ENCODE measurements around the gene HIP1. TPM values are rescaled to one million over a fixed set of nuclear protein-coding genes. Genes with fewer than 3 reads are reported as not detected.
A peak's percentile ranks its signal among the peaks of the same experiment; 100 is the strongest.
"Not testable (repeated sequence)": the region's sequence is repeated elsewhere in the genome, so short reads cannot be mapped to it uniquely, and the experiment has no call there.

The HIP1 gene
- total RNA-seq, 1 donor from 2014 or later: 22.0 TPM

- DNase-seq (ENCODE audit: low read depth): no peak
Observed at GRCh38 chr7:75644589-75644988, 94.2 kb downstream of the HIP1 start.

GRCh38 chr7:75642810-75643486 is 95.8 kb downstream of the HIP1 start:
- DNase-seq (ENCODE audit: low read depth): peak; percentile 60

GRCh38 chr7:75640201-75640600 is 98.5 kb downstream of the HIP1 start:
- DNase-seq (ENCODE audit: low read depth): no peak

GRCh38 chr7:75639886-75640190 is 98.9 kb downstream of the HIP1 start:
- DNase-seq (ENCODE audit: low read depth): no peak

- no peak for DNase-seq (ENCODE audit: low read depth)
Observed at GRCh38 chr7:75639071-75639885, 99.5 kb downstream of the HIP1 start.

GRCh38 chr7:75638594-75639070 is 100.1 kb downstream of the HIP1 start:
- no peak for DNase-seq (ENCODE audit: low read depth)

- DNase-seq (ENCODE audit: low read depth): no peak
Observed at GRCh38 chr7:75637854-75638593, 100.7 kb downstream of the HIP1 start.

GRCh38 chr7:75635036-75635435 is 103.7 kb downstream of the HIP1 start:
- no peak for DNase-seq (ENCODE audit: low read depth)

- not testable (repeated sequence) for DNase-seq (ENCODE audit: low read depth)
Observed at GRCh38 chr7:75632587-75632986, 106.2 kb downstream of the HIP1 start.

- no peak for DNase-seq (ENCODE audit: low read depth)
Observed at GRCh38 chr7:75631711-75632110, 107.0 kb downstream of the HIP1 start.

- no peak for DNase-seq (ENCODE audit: low read depth)
Observed at GRCh38 chr7:75630549-75630948, 108.2 kb downstream of the HIP1 start.

GRCh38 chr7:75629044-75629443 is 109.7 kb downstream of the HIP1 start:
- DNase-seq (ENCODE audit: low read depth): no peak

GRCh38 chr7:75628055-75628454 is 110.7 kb downstream of the HIP1 start:
- DNase-seq (ENCODE audit: low read depth): peak; percentile 18

GRCh38 chr7:75626954-75627353 is 111.8 kb downstream of the HIP1 start:
- no peak for DNase-seq (ENCODE audit: low read depth)

GRCh38 chr7:75625868-75626267 is 112.9 kb downstream of the HIP1 start:
- no peak for DNase-seq (ENCODE audit: low read depth)

GRCh38 chr7:75624134-75624832 is 114.5 kb downstream of the HIP1 start:
- peak; percentile 26 for DNase-seq (ENCODE audit: low read depth)

- no peak for DNase-seq (ENCODE audit: low read depth)
Observed at GRCh38 chr7:75623390-75624133, 115.2 kb downstream of the HIP1 start.

GRCh38 chr7:75621124-75621523 is 117.6 kb downstream of the HIP1 start:
- no peak for DNase-seq (ENCODE audit: low read depth)

- no peak for DNase-seq (ENCODE audit: low read depth)
Observed at GRCh38 chr7:75619636-75620035, 119.1 kb downstream of the HIP1 start.

- peak; percentile 66 for DNase-seq (ENCODE audit: low read depth)
Observed at GRCh38 chr7:75617634-75618234, 121.0 kb downstream of the HIP1 start.

All from renal cortical epithelial cell (primary cell).